Ishikawa (cell line): ENCODE results near the gene MTHFS.

Experiments used
- CEBPB ChIP-seq: IDR thresholded peaks from 2 replicates; pipeline ENCODE4 v1.6.1; 2012
- EP300 ChIP-seq: IDR thresholded peaks from 2 replicates; pipeline ENCODE4 v1.6.1; 2012; ENCODE audit warnings: borderline replicate concordance
- FOXM1 ChIP-seq: IDR thresholded peaks from 2 replicates; pipeline ENCODE4 v1.6.1; 2012; ENCODE audit warnings: low read depth, borderline replicate concordance
- NFIC ChIP-seq: IDR thresholded peaks from 2 replicates; pipeline ENCODE4 v1.6.1; 2012
- TF ChIP-seq, protein P1 (sequence below): IDR thresholded peaks from 2 replicates; pipeline ENCODE4 v1.6.1; 2012; ENCODE audit warnings: low read depth, mild to moderate bottlenecking

DNA sequence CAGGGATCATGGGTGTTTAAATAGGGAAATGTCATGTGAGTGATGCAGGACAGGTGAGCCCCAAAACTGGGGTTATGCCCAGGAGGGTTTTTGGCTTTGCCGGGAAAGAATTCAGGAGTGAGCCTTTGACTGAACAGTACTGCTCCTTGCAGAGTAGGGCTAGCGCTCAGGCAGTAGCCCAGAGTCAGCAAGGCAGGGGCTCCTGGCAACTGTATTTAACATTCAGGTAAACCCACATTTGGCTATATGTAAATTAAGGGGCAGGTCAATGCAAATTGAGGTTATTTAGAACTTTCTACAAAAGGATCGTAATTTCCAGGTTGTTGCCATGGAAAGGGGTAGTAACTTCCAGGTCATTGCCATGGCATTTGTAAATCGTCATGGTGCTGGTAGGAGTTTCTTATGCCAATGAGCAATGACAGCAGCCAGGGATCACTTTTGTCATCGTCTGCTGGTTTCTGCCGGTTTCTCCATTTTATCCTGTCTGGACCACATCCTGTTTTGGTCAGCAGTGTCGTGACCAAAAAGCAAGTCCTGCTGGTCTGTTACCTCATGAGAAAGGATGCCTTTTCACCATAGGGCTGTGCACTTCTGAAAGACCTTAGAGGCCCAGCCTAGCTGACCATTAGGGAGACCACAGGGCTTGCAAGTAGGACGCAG, 24.3 kb downstream of the MTHFS start:
- TF ChIP-seq, protein P1, sequence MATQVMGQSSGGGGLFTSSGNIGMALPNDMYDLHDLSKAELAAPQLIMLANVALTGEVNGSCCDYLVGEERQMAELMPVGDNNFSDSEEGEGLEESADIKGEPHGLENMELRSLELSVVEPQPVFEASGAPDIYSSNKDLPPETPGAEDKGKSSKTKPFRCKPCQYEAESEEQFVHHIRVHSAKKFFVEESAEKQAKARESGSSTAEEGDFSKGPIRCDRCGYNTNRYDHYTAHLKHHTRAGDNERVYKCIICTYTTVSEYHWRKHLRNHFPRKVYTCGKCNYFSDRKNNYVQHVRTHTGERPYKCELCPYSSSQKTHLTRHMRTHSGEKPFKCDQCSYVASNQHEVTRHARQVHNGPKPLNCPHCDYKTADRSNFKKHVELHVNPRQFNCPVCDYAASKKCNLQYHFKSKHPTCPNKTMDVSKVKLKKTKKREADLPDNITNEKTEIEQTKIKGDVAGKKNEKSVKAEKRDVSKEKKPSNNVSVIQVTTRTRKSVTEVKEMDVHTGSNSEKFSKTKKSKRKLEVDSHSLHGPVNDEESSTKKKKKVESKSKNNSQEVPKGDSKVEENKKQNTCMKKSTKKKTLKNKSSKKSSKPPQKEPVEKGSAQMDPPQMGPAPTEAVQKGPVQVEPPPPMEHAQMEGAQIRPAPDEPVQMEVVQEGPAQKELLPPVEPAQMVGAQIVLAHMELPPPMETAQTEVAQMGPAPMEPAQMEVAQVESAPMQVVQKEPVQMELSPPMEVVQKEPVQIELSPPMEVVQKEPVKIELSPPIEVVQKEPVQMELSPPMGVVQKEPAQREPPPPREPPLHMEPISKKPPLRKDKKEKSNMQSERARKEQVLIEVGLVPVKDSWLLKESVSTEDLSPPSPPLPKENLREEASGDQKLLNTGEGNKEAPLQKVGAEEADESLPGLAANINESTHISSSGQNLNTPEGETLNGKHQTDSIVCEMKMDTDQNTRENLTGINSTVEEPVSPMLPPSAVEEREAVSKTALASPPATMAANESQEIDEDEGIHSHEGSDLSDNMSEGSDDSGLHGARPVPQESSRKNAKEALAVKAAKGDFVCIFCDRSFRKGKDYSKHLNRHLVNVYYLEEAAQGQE, result no peak
- TF ChIP-seq EP300 (no peak), CEBPB (no peak), FOXM1 (no peak), NFIC (no peak)
